Measurements from ENCODE around the gene LMNTD2.

The LMNTD2 gene

DNA sequence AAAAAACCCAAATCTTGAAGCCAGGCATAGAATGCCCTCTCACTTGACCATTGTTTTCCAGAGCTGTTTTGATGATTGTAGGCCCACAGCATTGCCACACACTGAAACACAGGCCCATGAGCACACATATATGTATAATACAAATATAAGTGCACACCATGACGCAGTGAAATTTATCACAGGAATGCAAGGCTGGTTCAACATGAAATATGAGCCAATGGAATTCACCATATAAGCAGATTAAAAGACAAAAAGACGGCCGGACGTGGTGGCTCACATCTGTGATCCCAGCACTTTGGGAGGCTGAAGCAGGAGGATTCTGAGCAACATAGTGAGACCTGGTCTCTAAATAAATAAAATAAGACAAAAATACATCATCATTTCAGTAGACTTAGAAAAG lies 44.1 kb downstream of the LMNTD2 start:
- no peak for TF ChIP-seq Cebpa-rat (IDR thresholded peaks at IDR 0.05)
- Histone ChIP-seq H4K20me1 (no peaks in the 10 kb centered on the region), H3K27me3 (no peaks in the 10 kb centered on the region), H3K4me2 (no peak overlapping the region), H3K9me3 (peaks cover 16% of the 10 kb centered on the region), H3K4me1 (peaks cover 29% of the 10 kb centered on the region), H3K27ac (no peak overlapping the region), H3K4me3 (no peak overlapping the region), H3K36me3 (peaks cover 37% of the 10 kb centered on the region; the same call in 1 of the 2 replicates), H3K9ac (no peak overlapping the region)

DNA sequence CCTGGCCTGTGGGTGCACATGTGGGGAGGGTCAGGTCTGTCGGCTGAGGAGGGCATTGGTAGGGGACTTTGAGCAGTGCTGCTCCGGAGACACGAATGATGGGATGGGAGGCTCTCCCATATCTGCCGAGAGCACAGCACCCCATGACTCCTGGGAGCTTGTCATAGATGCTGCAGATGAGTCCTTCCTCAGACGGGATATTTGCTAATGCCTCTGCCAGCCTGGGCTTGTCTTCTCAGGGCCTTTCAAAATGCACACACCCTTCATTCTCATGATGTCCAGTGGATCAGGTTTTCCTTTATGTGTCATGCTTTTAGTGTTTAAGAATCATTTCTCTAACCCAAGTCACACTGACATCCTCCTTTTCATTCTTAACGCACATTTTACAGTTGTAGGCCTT lies 45.4 kb downstream of the LMNTD2 start:
- Histone ChIP-seq H3K36me3 (peaks cover 44% of the 10 kb centered on the region), H3K4me2 (no peak overlapping the region), H3K4me3 (no peak overlapping the region), H3K9me3 (peaks cover 16% of the 10 kb centered on the region), H3K27me3 (no peaks in the 10 kb centered on the region), H3K4me1 (peaks cover 22% of the 10 kb centered on the region), H3K27ac (no peak overlapping the region), H4K20me1 (no peaks in the 10 kb centered on the region), H3K9ac (no peak overlapping the region)
- no peak for TF ChIP-seq Cebpa-rat (IDR thresholded peaks at IDR 0.05)

DNA sequence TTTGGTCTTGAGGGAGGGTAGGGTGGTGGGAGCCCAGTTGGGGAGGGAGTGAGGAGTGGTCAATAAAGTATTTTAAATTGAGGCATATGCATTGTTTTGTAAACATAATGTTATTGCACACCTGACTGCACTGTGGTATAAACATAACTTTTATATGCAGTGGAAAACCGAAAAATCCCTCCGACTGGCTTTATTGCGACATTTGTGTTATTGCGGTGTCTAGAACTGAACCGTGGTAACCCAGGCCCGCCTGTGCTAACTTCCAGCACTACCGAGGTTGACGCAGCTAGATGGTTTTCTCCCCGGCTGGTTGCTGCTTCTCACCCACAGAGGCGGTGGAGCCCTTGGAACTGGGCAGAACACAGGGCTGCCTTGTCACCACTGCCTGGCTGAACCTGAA lies 45.9 kb downstream of the LMNTD2 start:
- H3K4me1 ChIP-seq = peaks cover 22% of the 10 kb centered on the region
- no peaks in the 10 kb centered on the region for H3K27me3 ChIP-seq
- peaks cover 16% of the 10 kb centered on the region for H3K9me3 ChIP-seq
- no peak overlapping the region for H3K27ac ChIP-seq
- no peak overlapping the region for H3K4me2 ChIP-seq
- H4K20me1 ChIP-seq = no peaks in the 10 kb centered on the region
- TF ChIP-seq Cebpa-rat (IDR thresholded peaks at IDR 0.05) = 0 out of 2 replicates have a peak, but pooled peaks have one; percentile 56
- H3K9ac ChIP-seq = no peak overlapping the region
- peaks cover 49% of the 10 kb centered on the region for H3K36me3 ChIP-seq
- no peak overlapping the region for H3K4me3 ChIP-seq

DNA sequence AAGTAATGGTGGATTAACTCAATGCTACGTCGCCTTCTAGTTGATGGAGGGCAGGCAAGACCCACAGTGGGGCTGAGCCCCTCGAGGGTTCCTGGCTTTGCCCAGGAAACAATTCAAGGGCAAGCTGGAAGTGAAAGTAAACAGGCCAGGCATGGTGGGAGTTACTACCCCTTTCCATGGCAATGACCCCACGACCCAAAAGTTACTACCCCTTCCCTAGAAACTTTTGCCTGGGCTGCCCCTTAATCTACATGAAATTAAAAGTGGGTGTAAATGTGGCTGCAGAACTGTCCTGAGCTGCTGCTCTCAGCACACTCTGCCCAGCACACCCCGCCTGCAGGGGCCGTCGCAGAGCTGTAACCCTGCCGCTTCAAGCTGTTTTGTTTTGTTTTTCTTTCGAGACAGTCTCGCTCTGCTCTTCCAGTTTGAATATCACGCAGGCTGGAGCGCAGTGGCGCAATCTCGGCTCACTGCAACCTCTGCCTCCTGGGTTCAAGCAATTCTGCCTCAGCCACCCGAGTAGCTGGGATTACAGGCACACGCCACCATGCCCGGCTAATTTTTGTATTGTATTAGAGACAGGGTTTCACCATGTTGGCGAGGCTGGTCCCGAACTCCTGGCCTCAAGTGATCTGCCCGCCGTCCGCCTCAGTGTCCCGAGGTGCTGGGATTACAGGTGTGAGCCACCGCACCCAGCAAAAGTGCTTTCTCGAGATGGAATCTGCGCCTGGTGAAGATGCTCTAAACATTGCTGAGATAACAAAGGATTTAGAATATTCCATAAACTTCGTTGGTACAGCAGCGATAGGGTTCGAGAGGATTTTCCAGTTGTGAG lies 47.6 kb downstream of the LMNTD2 start:
- no peaks in the 10 kb centered on the region for H3K27me3 ChIP-seq
- peaks cover 22% of the 10 kb centered on the region for H3K4me1 ChIP-seq
- no peak overlapping the region for H3K27ac ChIP-seq
- peak overlapping the region; percentile 6; the same call in 1 of the 2 replicates for H3K9ac ChIP-seq
- H3K4me3 ChIP-seq = no peak overlapping the region
- no peak for TF ChIP-seq Cebpa-rat (IDR thresholded peaks at IDR 0.05)
- H4K20me1 ChIP-seq = no peaks in the 10 kb centered on the region
- H3K9me3 ChIP-seq = peaks cover 16% of the 10 kb centered on the region
- H3K4me2 ChIP-seq = no peak overlapping the region
- H3K36me3 ChIP-seq = peaks cover 55% of the 10 kb centered on the region

GRCh38 chr11:508956-509355 lies 51.6 kb downstream of the LMNTD2 start:
- peaks cover 51% of the 10 kb centered on the region for H3K4me1 ChIP-seq
- no peak overlapping the region for H3K27ac ChIP-seq
- H4K20me1 ChIP-seq = peaks cover 21% of the 10 kb centered on the region
- H3K9me3 ChIP-seq = no peaks in the 10 kb centered on the region
- peaks cover 22% of the 10 kb centered on the region for H3K27me3 ChIP-seq
- H3K9ac ChIP-seq = no peak overlapping the region
- no peak overlapping the region for H3K4me3 ChIP-seq
- H3K36me3 ChIP-seq = peaks cover 29% of the 10 kb centered on the region
- H3K4me2 ChIP-seq = no peak overlapping the region
- no peak for TF ChIP-seq Cebpa-rat (IDR thresholded peaks at IDR 0.05)

DNA sequence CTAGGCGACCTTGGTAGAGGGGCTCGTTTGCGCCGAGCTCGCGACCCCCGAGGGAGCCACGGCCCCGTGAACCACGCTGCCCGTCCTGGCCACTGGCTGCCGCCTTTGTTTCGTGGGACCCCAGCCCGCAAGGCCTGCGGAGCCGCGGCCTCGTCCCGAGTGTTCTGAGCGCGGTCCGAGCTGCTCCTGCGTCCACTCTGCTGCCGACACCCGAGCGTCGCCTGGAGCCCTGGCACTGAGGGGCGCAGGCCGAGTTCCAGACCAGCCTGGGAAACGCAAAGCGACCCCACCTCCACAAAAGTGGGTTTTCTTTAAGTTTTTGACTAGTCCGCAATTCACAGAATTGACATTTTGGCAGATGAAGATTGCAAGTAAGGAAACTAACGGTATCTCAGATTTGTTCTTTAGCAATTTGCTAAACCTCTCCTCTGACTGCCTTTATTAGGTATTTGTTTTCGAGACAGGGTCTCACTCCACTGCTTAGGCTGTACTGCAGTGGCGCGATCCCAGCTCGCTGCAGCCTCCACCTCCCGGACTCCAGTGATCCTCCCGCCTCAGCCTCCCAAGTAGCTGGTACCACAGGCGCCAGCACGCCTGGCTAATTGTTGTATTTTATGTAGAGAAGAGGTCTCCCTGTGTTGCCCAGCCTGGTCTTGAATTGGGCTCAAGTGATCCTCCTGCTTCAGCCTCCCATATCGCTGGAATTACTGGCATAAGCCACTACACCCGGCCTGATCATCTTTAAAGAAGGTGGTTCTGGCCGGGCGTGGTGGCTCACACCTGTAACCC lies 52.6 kb downstream of the LMNTD2 start:
- peaks cover 32% of the 10 kb centered on the region for H4K20me1 ChIP-seq
- H3K4me3 ChIP-seq = peak overlapping the region; percentile 83
- peaks cover 52% of the 10 kb centered on the region for H3K4me1 ChIP-seq
- H3K36me3 ChIP-seq = peaks cover 22% of the 10 kb centered on the region
- H3K27me3 ChIP-seq = peaks cover 31% of the 10 kb centered on the region
- H3K9ac ChIP-seq = peak overlapping the region; percentile 84
- no peak for TF ChIP-seq Cebpa-rat (IDR thresholded peaks at IDR 0.05)
- H3K9me3 ChIP-seq = no peaks in the 10 kb centered on the region
- H3K27ac ChIP-seq = peak overlapping the region; percentile 89
- peak overlapping the region; percentile 97 for H3K4me2 ChIP-seq

GRCh38 chr11:506995-507726 lies 53.4 kb downstream of the LMNTD2 start, which contains the start of gene RNH1:
TSS of gene RNH1 (minus strand) at chr11:507242. CDS start at chr11:502162, 5,080 bp downstream.
- Histone ChIP-seq H3K36me3 (peaks cover 25% of the 10 kb centered on the region), H4K20me1 (peaks cover 39% of the 10 kb centered on the region), H3K4me1 (peaks cover 45% of the 10 kb centered on the region), H3K9ac (peak within 1 kb of the TSS; percentile 86), H3K27ac (peak within 1 kb of the TSS; percentile 90), H3K27me3 (peaks cover 31% of the 10 kb centered on the region), H3K4me3 (peak within 1 kb of the TSS; percentile 83), H3K4me2 (peak within 1 kb of the TSS; percentile 97), H3K9me3 (no peaks in the 10 kb centered on the region)
- TF ChIP-seq Cebpa-rat (IDR thresholded peaks at IDR 0.05) = no peak

DNA sequence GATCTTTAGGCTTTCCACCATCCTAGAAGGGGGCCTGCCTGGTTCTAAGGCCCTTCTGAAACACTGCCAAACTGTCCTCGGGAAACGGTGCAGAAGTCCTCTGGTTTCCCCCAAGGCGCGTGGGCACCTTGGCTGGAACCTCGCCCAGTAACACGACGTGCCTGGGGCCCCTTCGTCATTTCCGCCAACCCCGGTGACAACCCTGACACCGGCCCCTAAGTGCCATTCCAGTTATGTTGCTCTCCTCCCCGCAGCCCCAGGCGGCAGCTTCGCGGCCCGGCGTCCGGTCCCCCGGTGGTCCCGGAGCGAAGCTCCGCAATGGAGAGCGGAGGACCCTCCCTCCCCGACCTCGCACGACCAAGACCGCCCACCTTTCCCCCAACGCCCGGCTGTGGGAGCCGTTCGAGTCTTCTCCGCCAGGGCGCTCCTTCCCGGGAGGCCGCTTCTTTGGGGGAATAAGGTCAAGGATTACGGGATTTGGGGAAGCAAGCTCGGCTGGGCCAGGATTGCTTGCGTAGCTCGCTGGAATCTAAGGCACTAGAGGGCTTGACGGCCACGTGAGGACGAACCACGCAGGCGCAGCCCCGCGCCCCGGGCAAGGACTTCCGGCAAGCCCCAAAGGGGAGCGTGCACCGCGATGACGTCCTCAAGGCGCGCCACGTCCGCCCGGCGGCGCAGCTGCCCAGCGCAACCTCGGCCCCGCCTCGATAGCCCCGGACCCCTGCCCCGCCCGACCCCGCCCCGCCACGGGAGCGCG lies 54.1 kb downstream of the LMNTD2 start:
- H3K4me1 ChIP-seq = peaks cover 37% of the 10 kb centered on the region
- H3K4me3 ChIP-seq = peak overlapping the region; percentile 83
- no peak for TF ChIP-seq Cebpa-rat (IDR thresholded peaks at IDR 0.05)
- H4K20me1 ChIP-seq = peaks cover 47% of the 10 kb centered on the region
- H3K27ac ChIP-seq = peak overlapping the region; percentile 90
- H3K9me3 ChIP-seq = no peaks in the 10 kb centered on the region
- peak overlapping the region; percentile 97 for H3K4me2 ChIP-seq
- H3K27me3 ChIP-seq = peaks cover 31% of the 10 kb centered on the region
- H3K36me3 ChIP-seq = peaks cover 32% of the 10 kb centered on the region
- H3K9ac ChIP-seq = peak overlapping the region; percentile 86

DNA sequence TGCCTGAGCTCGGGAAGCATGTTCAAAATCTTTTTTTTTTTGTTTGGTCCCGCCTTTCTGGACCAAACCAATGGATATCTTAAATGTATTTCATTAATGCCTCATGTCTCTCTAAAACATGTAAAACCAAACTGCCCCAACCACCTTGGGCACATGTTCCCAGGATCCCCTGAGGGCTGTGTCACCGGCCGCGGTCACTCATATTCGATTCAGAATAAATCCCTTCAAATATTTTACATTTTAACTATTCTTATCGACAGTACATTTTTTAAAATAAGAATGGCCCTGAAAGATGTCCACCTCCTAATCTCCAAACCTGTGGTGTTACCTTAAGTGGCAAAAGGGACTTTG lies 55.6 kb downstream of the LMNTD2 start:
- no peak overlapping the region for H3K4me3 ChIP-seq
- H3K4me2 ChIP-seq = peak overlapping the region; percentile 97
- TF ChIP-seq Cebpa-rat (IDR thresholded peaks at IDR 0.05) = no peak
- no peaks in the 10 kb centered on the region for H3K9me3 ChIP-seq
- no peak overlapping the region for H3K9ac ChIP-seq
- no peak overlapping the region for H3K27ac ChIP-seq
- peaks cover 60% of the 10 kb centered on the region for H4K20me1 ChIP-seq
- peaks cover 38% of the 10 kb centered on the region for H3K36me3 ChIP-seq
- H3K27me3 ChIP-seq = peaks cover 31% of the 10 kb centered on the region
- H3K4me1 ChIP-seq = peaks cover 35% of the 10 kb centered on the region
